Germinal center (tissue), 1 donor: ENCODE data around the gene CELA3A.
"Not testable (repeated sequence)": the region's sequence is repeated elsewhere in the genome, so short reads cannot be mapped to it uniquely, and the experiment has no call there.

ENCODE experiments used
- DNase-seq: peaks from one replicate; pipeline ENCODE4 v3.0.0; 2012; ENCODE audit warnings: mixed read lengths, low spot score

The CELA3A gene

GRCh38 chr1:21981253-21981652, 20.2 kb upstream of the CELA3A start:
- not testable (repeated sequence) for DNase-seq

- DNase-seq: not testable (repeated sequence)
Observed at GRCh38 chr1:21982122-21982521, 19.3 kb upstream of the CELA3A start.

- DNase-seq: not testable (repeated sequence)
Observed at GRCh38 chr1:21983539-21983938, 17.9 kb upstream of the CELA3A start.

- not testable (repeated sequence) for DNase-seq
Observed at GRCh38 chr1:21985893-21986292, 15.6 kb upstream of the CELA3A start.

GRCh38 chr1:21986386-21986785, 15.1 kb upstream of the CELA3A start:
- not testable (repeated sequence) for DNase-seq

- not testable (repeated sequence) for DNase-seq
Observed at GRCh38 chr1:21989672-21990393, 11.6 kb upstream of the CELA3A start.

GRCh38 chr1:21992186-21992585, 9.3 kb upstream of the CELA3A start:
- not testable (repeated sequence) for DNase-seq

GRCh38 chr1:21994716-21995115, 6.7 kb upstream of the CELA3A start:
- not testable (repeated sequence) for DNase-seq

- DNase-seq: not testable (repeated sequence)
Observed at GRCh38 chr1:21996663-21996970, 4.8 kb upstream of the CELA3A start.

- not testable (repeated sequence) for DNase-seq
Observed at GRCh38 chr1:21997891-21998623, 3.4 kb upstream of the CELA3A start.

GRCh38 chr1:21998624-21999294, 2.7 kb upstream of the CELA3A start:
- not testable (repeated sequence) for DNase-seq

- DNase-seq: not testable (repeated sequence)
Observed at GRCh38 chr1:21999645-22000044, 1.8 kb upstream of the CELA3A start.

GRCh38 chr1:22002461-22002860, 1.0 kb downstream of the CELA3A start:
- not testable (repeated sequence) for DNase-seq

- not testable (repeated sequence) for DNase-seq
Observed at GRCh38 chr1:22002875-22003274, 1.4 kb downstream of the CELA3A start.

- DNase-seq: not testable (repeated sequence)
Observed at GRCh38 chr1:22003959-22004358, 2.5 kb downstream of the CELA3A start.

- not testable (repeated sequence) for DNase-seq
Observed at GRCh38 chr1:22005261-22006149, 4.0 kb downstream of the CELA3A start.

GRCh38 chr1:22006736-22007135, 5.3 kb downstream of the CELA3A start:
- not testable (repeated sequence) for DNase-seq

GRCh38 chr1:22007262-22007661, 5.8 kb downstream of the CELA3A start:
- not testable (repeated sequence) for DNase-seq

GRCh38 chr1:22009566-22009965, 8.1 kb downstream of the CELA3A start:
- DNase-seq: not testable (repeated sequence)

GRCh38 chr1:22012752-22013151, 11.3 kb downstream of the CELA3A start:
- not testable (repeated sequence) for DNase-seq

GRCh38 chr1:22014575-22015206, 13.2 kb downstream of the CELA3A start:
- not testable (repeated sequence) for DNase-seq
